Astrocyte (in vitro differentiated cells and primary cell): ENCODE measurements around the gene RALGPS1. TPM values are rescaled to one million over a fixed set of nuclear protein-coding genes. Genes with fewer than 3 reads are reported as not detected.
A peak's percentile ranks its signal among the peaks of the same experiment; 100 is the strongest.

Source experiments
- DNase-seq: peaks from one replicate; pipeline ENCODE4 v3.0.0-alpha.2; 2010; ENCODE audit warnings: low read depth
- FAIRE-seq: peaks from 2 replicates; lab custom pipeline; 2011; peaks lifted over from hg19 to GRCh38; lab: Jason Lieb, UNC
- H2AFZ ChIP-seq: 2 replicates; pipeline ENCODE4 v1.6.0; 2012; ENCODE audit warnings: low read depth, low read length, inconsistent platforms
- H3K27ac ChIP-seq: 2 replicates; pipeline ENCODE4 v1.5.1; 2011; ENCODE audit warnings: low read depth, low read length, inconsistent platforms
- H3K27me3 ChIP-seq: 2 replicates; pipeline ENCODE4 v1.6.0; 2011; ENCODE audit warnings: low read length, inconsistent platforms; ENCODE audit not compliant: insufficient read depth
- H3K36me3 ChIP-seq: 2 replicates; pipeline ENCODE4 v1.5.1; 2011; ENCODE audit warnings: low read length, inconsistent platforms; ENCODE audit not compliant: insufficient read depth
- H3K4me1 ChIP-seq: 2 replicates; pipeline ENCODE4 v1.5.1; 2011; ENCODE audit warnings: low read length, inconsistent platforms; ENCODE audit not compliant: insufficient read depth
- H3K4me2 ChIP-seq: 2 replicates; pipeline ENCODE4 v1.6.0; 2012; ENCODE audit warnings: low read length, inconsistent platforms
- H3K4me3 ChIP-seq: 2 replicates; pipeline ENCODE4 v1.5.1; 2011; ENCODE audit warnings: low read depth, mild to moderate bottlenecking, low read length, inconsistent platforms; ENCODE audit not compliant: insufficient read depth
- H3K79me2 ChIP-seq: 2 replicates; pipeline ENCODE4 v1.6.0; 2012; ENCODE audit warnings: mild to moderate bottlenecking, low read length, inconsistent platforms; ENCODE audit not compliant: insufficient read depth
- H3K9ac ChIP-seq: 2 replicates; pipeline ENCODE4 v1.6.0; 2012; ENCODE audit warnings: mild to moderate bottlenecking, low read length, inconsistent platforms
- H3K9me3 ChIP-seq: 2 replicates; pipeline ENCODE4 v1.5.1; 2012; ENCODE audit warnings: low read depth, mild to moderate bottlenecking, low read length, inconsistent platforms; ENCODE audit not compliant: insufficient read depth
- H4K20me1 ChIP-seq: 2 replicates; pipeline ENCODE4 v1.6.0; 2012; ENCODE audit warnings: low read length, inconsistent platforms; ENCODE audit not compliant: insufficient read depth
- H3K27ac Mint-ChIP-seq: one replicate; pipeline ENCODE4 v1.8.0; 2021; ENCODE audit warnings: mild to moderate bottlenecking, mixed read lengths; ENCODE audit not compliant: unreplicated experiment
- H3K27me3 Mint-ChIP-seq: one replicate; pipeline ENCODE4 v1.8.0; 2021; ENCODE audit warnings: low read depth, mixed read lengths; ENCODE audit not compliant: unreplicated experiment
- H3K36me3 Mint-ChIP-seq: one replicate; pipeline ENCODE4 v1.8.0; 2021; ENCODE audit warnings: low read depth, mixed read lengths; ENCODE audit not compliant: unreplicated experiment
- H3K4me1 Mint-ChIP-seq: one replicate; pipeline ENCODE4 v1.8.0; 2021; ENCODE audit warnings: low read depth, mixed read lengths; ENCODE audit not compliant: unreplicated experiment
- H3K4me3 Mint-ChIP-seq: one replicate; pipeline ENCODE4 v1.8.0; 2021; ENCODE audit warnings: mild to moderate bottlenecking, moderate library complexity, mixed read lengths; ENCODE audit not compliant: unreplicated experiment
- H3K9me3 Mint-ChIP-seq: one replicate; pipeline ENCODE4 v1.8.0; 2021; ENCODE audit warnings: mild to moderate bottlenecking, mixed read lengths; ENCODE audit not compliant: unreplicated experiment
- CTCF ChIP-seq: IDR thresholded peaks from 2 replicates; pipeline ENCODE4 v1.5.1; 2011; ENCODE audit warnings: low read depth, mild to moderate bottlenecking, inconsistent platforms, low read length, moderate library complexity; ENCODE audit not compliant: insufficient read depth
- EZH2 ChIP-seq: IDR thresholded peaks from 2 replicates; pipeline ENCODE4 v1.6.1; 2012; ENCODE audit warnings: mild to moderate bottlenecking, low read length, inconsistent platforms; ENCODE audit not compliant: insufficient read depth
- total RNA-seq: library from RNA; stranded (reverse); gene quantifications from 2 replicates; pipeline ENCODE4 v1.2.1, GENCODE V29; 2021

The RALGPS1 gene
- total RNA-seq, 1 donor from 2014 or later, result 2.8 TPM

- Histone ChIP-seq H4K20me1 (no peaks in the 10 kb centered on the region), H3K4me3 (no peak overlapping the region), H2AFZ (no peak overlapping the region), H3K27me3 (peaks cover 1% of the 10 kb centered on the region), H3K4me1 (peaks cover 16% of the 10 kb centered on the region), H3K27ac (no peak overlapping the region), H3K4me2 (no peak overlapping the region), H3K9ac (no peak overlapping the region), H3K79me2 (no peaks in the 10 kb centered on the region), H3K36me3 (no peaks in the 10 kb centered on the region), H3K9me3 (no peaks in the 10 kb centered on the region)
- Mint-ChIP-seq H3K27me3 (peaks cover 17% of the 10 kb centered on the region), H3K9me3 (no peaks in the 10 kb centered on the region), H3K4me1 (peaks cover 8% of the 10 kb centered on the region), H3K27ac (no peak overlapping the region), H3K4me3 (no peak overlapping the region), H3K36me3 (no peaks in the 10 kb centered on the region)
- DNase-seq (no peak), FAIRE-seq (no peak)
- TF ChIP-seq CTCF (no peak), EZH2 (no peak)
Measured at GRCh38 chr9:127153501-127153900, 238.9 kb downstream of the RALGPS1 start.

GRCh38 chr9:127154003-127154389, 239.4 kb downstream of the RALGPS1 start:
- Mint-ChIP-seq H3K27me3 (peaks cover 17% of the 10 kb centered on the region), H3K36me3 (no peaks in the 10 kb centered on the region), H3K4me1 (peaks cover 10% of the 10 kb centered on the region), H3K27ac (no peak overlapping the region), H3K9me3 (no peaks in the 10 kb centered on the region), H3K4me3 (no peak overlapping the region)
- TF ChIP-seq EZH2, result no peak
- no peak for TF ChIP-seq CTCF
- no peak overlapping the region for H3K4me3 ChIP-seq
- H2AFZ ChIP-seq, result peak overlapping the region; percentile 38
- peaks cover 19% of the 10 kb centered on the region for H3K4me1 ChIP-seq
- no peaks in the 10 kb centered on the region for H3K36me3 ChIP-seq
- peak overlapping the region; percentile 69 for H3K4me2 ChIP-seq
- no peaks in the 10 kb centered on the region for H4K20me1 ChIP-seq
- H3K27ac ChIP-seq, result peak overlapping the region; percentile 7
- FAIRE-seq (no peak), DNase-seq (no peak)
- H3K9me3 ChIP-seq, result no peaks in the 10 kb centered on the region
- H3K27me3 ChIP-seq, result no peaks in the 10 kb centered on the region
- H3K79me2 ChIP-seq, result no peaks in the 10 kb centered on the region
- peak overlapping the region; percentile 44 for H3K9ac ChIP-seq

- no peak for FAIRE-seq
- H3K79me2 ChIP-seq, result no peaks in the 10 kb centered on the region
- peak overlapping the region; percentile 17 for H3K4me3 ChIP-seq
- peaks cover 25% of the 10 kb centered on the region for H3K4me1 ChIP-seq
- H3K9me3 ChIP-seq, result no peaks in the 10 kb centered on the region
- H2AFZ ChIP-seq, result peak overlapping the region; percentile 38
- Mint-ChIP-seq H3K36me3 (no peaks in the 10 kb centered on the region), H3K27ac (no peak overlapping the region), H3K4me1 (peaks cover 16% of the 10 kb centered on the region), H3K9me3 (no peaks in the 10 kb centered on the region), H3K4me3 (no peak overlapping the region), H3K27me3 (peaks cover 17% of the 10 kb centered on the region)
- TF ChIP-seq CTCF, result no peak
- TF ChIP-seq EZH2, result no peak
- H4K20me1 ChIP-seq, result no peaks in the 10 kb centered on the region
- H3K4me2 ChIP-seq, result peak overlapping the region; percentile 69
- H3K9ac ChIP-seq, result peak overlapping the region; percentile 44
- peak overlapping the region; percentile 7 for H3K27ac ChIP-seq
- H3K27me3 ChIP-seq, result no peaks in the 10 kb centered on the region
- no peaks in the 10 kb centered on the region for H3K36me3 ChIP-seq
- DNase-seq, result peak; percentile 96
Measured at GRCh38 chr9:127154390-127155191, 240.0 kb downstream of the RALGPS1 start.
